Psoas muscle (tissue), 8 donors: ENCODE data around the gene COL4A2. TPM values are rescaled to one million over a fixed set of nuclear protein-coding genes. Genes with fewer than 3 reads are reported as not detected.

ENCODE experiments used
- ATAC-seq, 4 donors: fragments of 200-7000 bp; cut with Tn5 transposase; one replicate each; pipeline ENCODE4 v1.9.1; 2020; ENCODE audit warnings: moderate library complexity in 3 of 4, mild to moderate bottlenecking in 2 of 4
- DNase-seq, 2 donors: peaks; one replicate each; pipeline ENCODE4 v3.0.0-alpha.2; 2020
- H3K27ac ChIP-seq: fragments of 200-600 bp; one replicate; pipeline ENCODE4 v1.8.0; 2022
- H3K27me3 ChIP-seq, 3 donors: fragments of 200-600 bp in 1 of 3; one replicate each; pipeline versions ENCODE4 v1.6.1 to v1.8.0; 2013 to 2022; ENCODE audit warnings: low read length in 2 of 3, mild to moderate bottlenecking in 2 of 3, moderate library complexity in 1 of 3; ENCODE audit not compliant: insufficient read depth in 3 of 3
- H3K36me3 ChIP-seq, 2 donors: fragments of 200-600 bp in 1 of 2; one replicate each; pipeline versions ENCODE4 v1.6.1 to v1.8.0; 2013 to 2022; ENCODE audit warnings: low read depth in 1 of 2, mild to moderate bottlenecking in 1 of 2, moderate library complexity in 1 of 2; ENCODE audit not compliant: insufficient read depth in 1 of 2
- H3K4me1 ChIP-seq: fragments of 200-600 bp; one replicate; pipeline ENCODE4 v1.8.0; 2022
- H3K4me3 ChIP-seq: fragments of 200-600 bp; one replicate; pipeline ENCODE4 v1.8.0; 2022; ENCODE audit warnings: mild to moderate bottlenecking
- H3K9me3 ChIP-seq: fragments of 200-600 bp; one replicate; pipeline ENCODE4 v1.8.0; 2022
- WGBS, 3 donors: extraction: QIAGEN DNeasy Blood & Tissue Kit; methylation state at CpG; one replicate each; pipeline versions ENCODE4 v1.1.6 to v1.1.7; 2013; 5-methylcytosine and 5-hydroxymethylcytosine counted together
- intact Hi-C, 2 donors: fragments of 100-400 bp; cut with DNase I; formaldehyde crosslinking; loops; one replicate each; pipeline versions ENCODE4 v1.11.0 to v1.14.2; 2022
- polyA plus RNA-seq, 3 donors: library from polyadenylated mRNA; stranded (reverse); fragments of 200-250 nt; gene quantifications; one replicate each; pipeline ENCODE4 v1.2.3, GENCODE V29; 2013
- total RNA-seq, 4 donors: library from RNA; stranded (reverse); fragmentation: NEBNext Ultra II Directional in 2 of 4; extraction: Animal tissue kit (Norgen Biotek cat#: 25700) in 2 of 4; gene quantifications; one replicate each; pipeline versions ENCODE4 v1.2.1 to v1.2.4, GENCODE V29; 2021 to 2023
- TF ChIP-seq, protein P1 (sequence below): fragments of 200-600 bp; IDR thresholded peaks from one replicate; pipeline ENCODE4 v1.8.0; 2022; ENCODE audit warnings: antibody characterized with exemption
- donor health status: healthy with polysubstance abuse.
- donor health status: DM: no; HTN: no; CAD: no; lungs with moderate emphysema.
- donor health status: Bipolar disorder and iron deficiency.
- donor health status: healthy.
- donor health status: DM: yes; HTN: yes; CAD: no.
- donor health status: DM: no; HTN: no; CAD: no.
- donor health status: DM: no; HTN: no; CAD: no.
- donor health status: DM: yes; HTN: yes; CAD: no.

The COL4A2 gene
- total and polyA plus RNA-seq, 7 donors = 25.8 to 84.5 (median 57.8) TPM

DNA sequence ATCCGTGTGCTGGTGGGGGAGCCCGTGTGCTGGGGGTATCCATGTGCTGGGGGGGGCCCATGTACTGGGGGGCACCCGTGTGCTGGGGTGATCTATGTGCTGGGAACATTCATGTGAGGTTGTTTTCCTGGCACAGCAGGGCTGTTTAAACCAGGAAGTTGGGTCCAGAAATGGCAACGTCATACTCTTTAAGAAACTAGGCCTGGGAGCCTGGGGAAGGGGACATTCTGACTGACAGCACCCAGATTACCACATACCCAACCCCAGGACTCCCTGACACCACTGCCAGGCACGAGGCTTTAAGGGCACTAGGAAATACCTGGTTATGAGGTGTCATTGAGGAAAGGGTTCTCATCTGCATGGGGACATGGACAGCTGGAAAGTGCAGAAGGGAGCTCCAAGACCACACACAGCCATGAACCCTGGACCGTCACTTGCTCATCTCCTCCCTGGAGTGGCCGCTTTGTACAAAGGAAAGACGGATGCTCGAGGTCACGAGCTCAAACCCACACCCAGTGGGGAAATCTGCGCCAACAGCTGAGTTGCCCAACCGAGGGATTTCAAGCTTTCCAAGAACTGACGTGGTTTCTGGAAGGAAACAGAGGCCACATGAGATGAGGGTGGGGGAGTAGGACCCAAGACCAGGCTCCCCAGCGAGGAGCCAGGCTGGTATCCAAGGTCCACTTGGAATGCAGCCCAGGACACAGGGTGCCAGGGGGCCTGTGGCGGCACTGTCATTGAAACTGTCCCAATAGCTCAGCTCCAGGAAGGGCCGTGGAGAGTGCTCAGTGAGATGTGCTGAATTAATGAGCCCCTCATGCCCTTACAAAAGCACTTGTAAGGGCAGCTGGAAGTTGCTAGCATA lies 213.6 kb downstream of the COL4A2 start:
- 35 to 38% (median 38%) methylated on average over 14 to 16 of the region's 16 CpGs for WGBS, 3 donors

DNA sequence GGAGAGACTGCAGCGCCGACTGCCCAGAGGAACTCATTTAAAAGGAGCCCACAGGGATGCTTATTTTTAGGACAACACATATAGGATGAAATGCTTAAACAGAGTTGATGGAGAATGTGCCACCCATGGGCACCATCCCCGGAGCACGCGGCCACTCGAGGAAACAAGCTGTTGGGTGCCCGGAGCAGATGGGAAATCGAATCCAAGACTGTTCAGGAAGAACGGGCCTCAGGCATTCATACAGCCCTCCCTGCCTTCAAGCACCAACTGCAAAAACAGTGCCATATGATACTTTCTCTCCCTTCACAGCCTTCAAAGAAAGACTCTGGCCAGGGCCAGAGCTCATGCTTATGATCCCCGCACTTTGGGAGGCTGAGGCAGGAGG lies 214.2 kb downstream of the COL4A2 start:
- peaks cover 4% of the 10 kb centered on the region for H3K4me1 ChIP-seq
- intact Hi-C loops = no loop called here
- DNase-seq = no peak
- no peak overlapping the region for H3K4me3 ChIP-seq
- TF ChIP-seq, protein P1, sequence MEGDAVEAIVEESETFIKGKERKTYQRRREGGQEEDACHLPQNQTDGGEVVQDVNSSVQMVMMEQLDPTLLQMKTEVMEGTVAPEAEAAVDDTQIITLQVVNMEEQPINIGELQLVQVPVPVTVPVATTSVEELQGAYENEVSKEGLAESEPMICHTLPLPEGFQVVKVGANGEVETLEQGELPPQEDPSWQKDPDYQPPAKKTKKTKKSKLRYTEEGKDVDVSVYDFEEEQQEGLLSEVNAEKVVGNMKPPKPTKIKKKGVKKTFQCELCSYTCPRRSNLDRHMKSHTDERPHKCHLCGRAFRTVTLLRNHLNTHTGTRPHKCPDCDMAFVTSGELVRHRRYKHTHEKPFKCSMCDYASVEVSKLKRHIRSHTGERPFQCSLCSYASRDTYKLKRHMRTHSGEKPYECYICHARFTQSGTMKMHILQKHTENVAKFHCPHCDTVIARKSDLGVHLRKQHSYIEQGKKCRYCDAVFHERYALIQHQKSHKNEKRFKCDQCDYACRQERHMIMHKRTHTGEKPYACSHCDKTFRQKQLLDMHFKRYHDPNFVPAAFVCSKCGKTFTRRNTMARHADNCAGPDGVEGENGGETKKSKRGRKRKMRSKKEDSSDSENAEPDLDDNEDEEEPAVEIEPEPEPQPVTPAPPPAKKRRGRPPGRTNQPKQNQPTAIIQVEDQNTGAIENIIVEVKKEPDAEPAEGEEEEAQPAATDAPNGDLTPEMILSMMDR = no peak
- H3K9me3 ChIP-seq = no peaks in the 10 kb centered on the region
- ATAC-seq = peak in 1 of 4 donors; percentile 1
- peak overlapping the region; percentile 63 for H3K27ac ChIP-seq
- no peaks in the 10 kb centered on the region for H3K27me3 ChIP-seq
- WGBS, 3 donors = 30 to 59% (median 34%) methylated on average over 10 of the region's 10 CpGs
- no peaks in the 10 kb centered on the region for H3K36me3 ChIP-seq

More for the DNA sequence above, 213.6 kb downstream of the COL4A2 start:
- Histone ChIP-seq H3K9me3 (no peaks in the 10 kb centered on the region), H3K27ac (peak overlapping the region; percentile 63), H3K27me3 (no peaks in the 10 kb centered on the region), H3K36me3 (no peaks in the 10 kb centered on the region), H3K4me1 (peaks cover 4% of the 10 kb centered on the region), H3K4me3 (no peak overlapping the region)
- intact Hi-C loops = no loop called here
- ATAC-seq = peak; percentile 68 to 79 (median 78)
- DNase-seq = peak; percentile 86 to 87
- TF ChIP-seq, protein P1 = no peak

- intact Hi-C loops = no loop called here
- WGBS, 3 donors = 90 to 96% (median 95%) methylated on average over 7 of the region's 7 CpGs
- H3K27ac ChIP-seq = no peak overlapping the region
- TF ChIP-seq, protein P1 = no peak
- no peak for ATAC-seq
- H3K36me3 ChIP-seq = no peaks in the 10 kb centered on the region
- DNase-seq = no peak
- peaks cover 4% of the 10 kb centered on the region for H3K4me1 ChIP-seq
- no peak overlapping the region for H3K4me3 ChIP-seq
- no peaks in the 10 kb centered on the region for H3K27me3 ChIP-seq
- no peaks in the 10 kb centered on the region for H3K9me3 ChIP-seq
Measured at GRCh38 chr13:110521946-110522345, 214.9 kb downstream of the COL4A2 start.

DNA sequence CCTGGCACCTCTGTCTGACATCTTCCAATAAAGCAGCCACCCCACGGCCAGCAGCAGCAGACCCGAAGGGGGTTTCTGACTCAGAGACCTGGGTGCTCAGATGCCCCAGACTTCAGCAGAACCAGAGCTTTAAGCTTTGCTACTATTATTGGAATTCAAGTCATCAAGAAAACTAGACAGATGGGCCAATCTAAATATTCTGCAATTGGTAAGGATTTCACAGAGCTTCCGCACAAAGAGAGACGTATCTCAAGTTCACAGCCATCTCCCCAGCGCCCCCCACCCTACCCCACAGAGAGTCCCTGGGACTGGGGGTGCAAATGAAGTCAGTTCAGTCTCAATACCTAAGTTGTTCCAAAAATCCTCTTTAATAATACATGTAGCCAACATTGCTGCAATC lies 215.6 kb downstream of the COL4A2 start:
- peaks cover 4% of the 10 kb centered on the region for H3K4me1 ChIP-seq
- H3K27ac ChIP-seq = no peak overlapping the region
- no peak for ATAC-seq

More for the DNA sequence above, 215.6 kb downstream of the COL4A2 start:
- no peak overlapping the region for H3K4me3 ChIP-seq
- no peaks in the 10 kb centered on the region for H3K9me3 ChIP-seq
- no peak for DNase-seq
- intact Hi-C loops = no loop called here
- TF ChIP-seq, protein P1 = no peak
- H3K27me3 ChIP-seq = no peaks in the 10 kb centered on the region
- WGBS, 3 donors = 89 to 92% (median 91%) methylated on average over 5 of the region's 5 CpGs
- no peaks in the 10 kb centered on the region for H3K36me3 ChIP-seq
